ENCODE measurements around the gene APPBP2.

Gene APPBP2

GRCh38 chr17:60525685-60526514 is at the start of gene APPBP2:
TSS of gene APPBP2 (minus strand) at chr17:60526242. CDS start at chr17:60525931, 311 bp downstream.
- peak; percentile 44 for DNase-seq (ENCODE audit: low read depth)
- H3K4me3 ChIP-seq (ENCODE audit: control insufficient read depth, low read depth, low read length), result peak within 1 kb of the TSS; percentile 94
- TF ChIP-seq, protein P1, sequence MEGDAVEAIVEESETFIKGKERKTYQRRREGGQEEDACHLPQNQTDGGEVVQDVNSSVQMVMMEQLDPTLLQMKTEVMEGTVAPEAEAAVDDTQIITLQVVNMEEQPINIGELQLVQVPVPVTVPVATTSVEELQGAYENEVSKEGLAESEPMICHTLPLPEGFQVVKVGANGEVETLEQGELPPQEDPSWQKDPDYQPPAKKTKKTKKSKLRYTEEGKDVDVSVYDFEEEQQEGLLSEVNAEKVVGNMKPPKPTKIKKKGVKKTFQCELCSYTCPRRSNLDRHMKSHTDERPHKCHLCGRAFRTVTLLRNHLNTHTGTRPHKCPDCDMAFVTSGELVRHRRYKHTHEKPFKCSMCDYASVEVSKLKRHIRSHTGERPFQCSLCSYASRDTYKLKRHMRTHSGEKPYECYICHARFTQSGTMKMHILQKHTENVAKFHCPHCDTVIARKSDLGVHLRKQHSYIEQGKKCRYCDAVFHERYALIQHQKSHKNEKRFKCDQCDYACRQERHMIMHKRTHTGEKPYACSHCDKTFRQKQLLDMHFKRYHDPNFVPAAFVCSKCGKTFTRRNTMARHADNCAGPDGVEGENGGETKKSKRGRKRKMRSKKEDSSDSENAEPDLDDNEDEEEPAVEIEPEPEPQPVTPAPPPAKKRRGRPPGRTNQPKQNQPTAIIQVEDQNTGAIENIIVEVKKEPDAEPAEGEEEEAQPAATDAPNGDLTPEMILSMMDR (IDR thresholded peaks at IDR 0.05; ENCODE audit: control insufficient read depth, insufficient read depth, low read depth, low read length, missing control alignments), result no peak

DNA sequence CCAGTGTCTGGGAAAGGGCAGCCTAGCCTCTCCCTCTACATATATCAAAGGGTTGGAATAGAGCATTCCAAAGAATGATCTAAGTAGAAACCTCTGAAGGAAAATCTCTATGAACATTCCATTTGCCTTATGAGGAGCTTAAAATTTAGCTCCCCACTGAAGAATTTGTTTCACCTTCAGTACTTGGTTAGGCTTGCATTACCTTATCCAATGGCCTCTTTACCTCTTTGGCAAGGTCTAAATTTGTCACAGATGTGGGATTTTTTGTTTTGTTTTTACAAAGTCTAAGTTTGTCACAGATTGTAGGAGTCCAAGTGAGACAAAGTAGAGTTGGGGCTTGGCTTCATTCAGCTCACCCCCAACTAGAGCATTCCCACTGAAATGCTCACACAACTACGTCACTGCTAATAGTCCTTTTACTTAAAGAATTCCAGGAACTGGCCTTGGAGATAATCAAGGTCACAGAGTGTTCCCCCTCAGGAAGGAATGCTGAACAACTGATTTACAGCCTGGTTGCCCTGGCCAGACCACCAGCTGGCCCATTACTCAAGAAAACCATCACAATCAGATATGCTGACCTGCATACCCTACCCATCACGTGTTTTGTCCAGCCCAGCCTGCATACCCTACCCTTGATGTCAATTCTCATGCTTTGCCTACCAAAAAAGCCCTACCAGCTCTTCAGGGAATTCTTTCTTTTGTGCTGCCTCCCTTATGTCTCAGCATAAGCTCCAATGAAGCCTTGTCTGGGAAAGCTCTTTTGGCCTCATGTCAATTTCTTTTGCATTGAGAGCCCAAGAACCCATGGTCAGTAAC is 47.4 kb upstream of the APPBP2 start:
- no peak overlapping the region for H3K4me3 ChIP-seq (ENCODE audit: control insufficient read depth, low read depth, low read length)
- no peak for DNase-seq (ENCODE audit: low read depth)
- TF ChIP-seq, protein P1 (IDR thresholded peaks at IDR 0.05; ENCODE audit: control insufficient read depth, insufficient read depth, low read depth, low read length, missing control alignments), result no peak

DNA sequence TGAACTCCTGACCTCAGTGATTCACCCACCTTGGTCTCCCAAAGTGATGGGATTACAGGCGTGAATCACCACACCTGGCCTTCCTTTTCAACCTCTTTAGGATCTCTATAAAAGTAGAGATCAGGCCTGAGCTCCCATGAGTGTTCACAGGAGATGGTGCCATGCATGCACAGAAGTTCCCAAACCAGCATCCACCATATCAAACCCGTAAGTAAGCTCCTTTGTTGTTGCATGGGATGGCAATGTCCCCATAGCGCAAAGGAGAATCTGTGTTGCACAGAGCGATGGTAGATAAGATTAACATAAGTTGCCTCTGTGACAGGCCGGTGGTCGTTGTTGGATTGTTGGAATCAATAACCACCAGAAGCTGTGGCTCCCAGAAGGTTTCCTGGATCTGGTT is 39.2 kb upstream of the APPBP2 start:
- TF ChIP-seq, protein P1 (IDR thresholded peaks at IDR 0.05; ENCODE audit: control insufficient read depth, insufficient read depth, low read depth, low read length, missing control alignments), result no peak
- no peak overlapping the region for H3K4me3 ChIP-seq (ENCODE audit: control insufficient read depth, low read depth, low read length)
- no peak for DNase-seq (ENCODE audit: low read depth)

GRCh38 chr17:60563743-60564142 is 37.7 kb upstream of the APPBP2 start:
- TF ChIP-seq, protein P1 (IDR thresholded peaks at IDR 0.05; ENCODE audit: control insufficient read depth, insufficient read depth, low read depth, low read length, missing control alignments), result no peak
- H3K4me3 ChIP-seq (ENCODE audit: control insufficient read depth, low read depth, low read length), result no peak overlapping the region
- DNase-seq (ENCODE audit: low read depth), result no peak

- TF ChIP-seq, protein P1 (IDR thresholded peaks at IDR 0.05; ENCODE audit: control insufficient read depth, insufficient read depth, low read depth, low read length, missing control alignments), result no peak
- H3K4me3 ChIP-seq (ENCODE audit: control insufficient read depth, low read depth, low read length), result no peak overlapping the region
- DNase-seq (ENCODE audit: low read depth), result no peak
These were observed 36.4 kb upstream of the APPBP2 start for GRCh38 chr17:60562421-60562820.

DNA sequence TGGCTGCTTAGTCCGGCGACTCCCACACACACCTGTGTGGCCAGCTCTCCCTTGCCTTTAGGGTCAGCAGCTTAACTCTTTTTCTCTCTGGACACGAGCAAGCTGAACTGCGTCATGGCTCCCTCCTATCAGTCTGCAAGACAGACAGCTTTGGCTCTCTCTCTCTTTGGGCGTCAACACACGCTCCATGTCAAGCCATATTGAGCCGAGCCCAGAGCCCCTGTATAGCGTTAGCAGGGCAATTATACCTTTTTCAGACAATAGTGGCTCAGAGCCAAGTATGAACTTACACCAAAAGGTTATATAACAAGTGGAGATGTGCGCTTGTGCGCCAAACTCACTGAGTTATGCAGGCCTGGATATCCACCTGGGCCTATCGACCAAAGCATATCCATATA is 34.8 kb upstream of the APPBP2 start:
- H3K4me3 ChIP-seq (ENCODE audit: control insufficient read depth, low read depth, low read length), result no peak overlapping the region
- no peak for DNase-seq (ENCODE audit: low read depth)
- TF ChIP-seq, protein P1 (IDR thresholded peaks at IDR 0.05; ENCODE audit: control insufficient read depth, insufficient read depth, low read depth, low read length, missing control alignments), result no peak
